Measurements from ENCODE around the gene ERC1.
"Not testable (repeated sequence)": the region's sequence is repeated elsewhere in the genome, so short reads cannot be mapped to it uniquely, and the experiment has no call there.

ERC1 gene

DNA sequence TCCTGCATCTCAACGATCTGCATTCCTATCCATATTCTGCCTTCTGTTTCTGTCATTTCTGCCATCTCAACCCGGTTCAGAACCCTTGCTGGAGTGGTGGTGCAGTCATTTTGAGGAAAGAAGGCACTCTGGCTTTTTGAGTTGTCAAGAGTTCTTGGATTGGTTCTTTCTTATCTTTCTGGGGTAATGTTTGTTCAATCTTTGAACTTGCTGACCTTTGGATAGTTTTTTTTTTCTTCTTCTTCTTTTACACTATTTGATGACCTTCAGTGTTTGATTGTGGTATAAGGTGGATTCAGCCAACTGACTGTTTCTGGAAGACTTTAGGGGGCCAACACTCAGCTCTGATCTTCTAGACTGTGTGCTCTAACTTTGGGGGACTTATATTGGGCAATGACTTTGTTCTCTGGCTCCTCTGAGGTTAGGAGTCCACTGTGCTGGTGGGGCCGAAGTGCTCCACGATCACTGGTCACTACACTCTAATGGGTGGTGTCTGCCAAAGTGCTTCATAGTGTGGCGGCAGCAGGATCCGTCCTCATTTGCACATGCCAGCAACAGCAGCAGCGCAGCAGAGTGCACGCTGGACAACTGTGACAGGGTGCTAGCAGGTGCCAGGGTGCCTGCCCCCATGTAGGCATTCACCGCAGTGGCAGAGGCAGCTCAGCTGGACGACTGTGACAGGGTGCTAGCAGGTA lies 347.6 kb downstream of the ERC1 start:
- Mint-ChIP-seq H3K27ac (no peak overlapping the region), H3K27me3 (no peaks in the 10 kb centered on the region), H3K4me3 (no peak overlapping the region), H3K9me3 (peaks cover 19% of the 10 kb centered on the region), H3K36me3 (ENCODE audit: low read depth) (peaks cover 38% of the 10 kb centered on the region), H3K4me1 (ENCODE audit: low read depth) (peaks cover 21% of the 10 kb centered on the region)
- intact Hi-C loops (cut with micrococcal nuclease): no loop called here

DNA sequence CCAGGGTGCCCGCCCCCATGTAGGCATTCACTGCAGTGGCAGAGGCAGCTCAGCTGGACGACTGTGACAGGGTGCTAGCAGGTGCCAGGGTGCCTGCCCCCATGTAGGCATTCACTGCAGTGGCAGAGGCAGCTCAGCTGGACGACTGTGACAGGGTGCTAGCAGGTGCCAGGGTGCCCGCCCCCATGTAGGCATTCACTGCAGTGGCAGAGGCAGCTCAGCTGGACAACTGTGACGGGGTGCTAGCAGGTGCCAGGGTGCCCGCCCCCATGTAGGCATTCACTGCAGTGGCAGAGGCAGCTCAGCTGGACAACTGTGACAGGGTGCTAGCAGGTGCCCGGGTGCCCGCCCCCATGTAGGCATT lies 348.1 kb downstream of the ERC1 start:
- Mint-ChIP-seq H3K4me1 (ENCODE audit: low read depth) (peaks cover 21% of the 10 kb centered on the region), H3K9me3 (peaks cover 18% of the 10 kb centered on the region), H3K36me3 (ENCODE audit: low read depth) (peaks cover 33% of the 10 kb centered on the region)
- H3K4me3 Mint-ChIP-seq; H3K27ac Mint-ChIP-seq; H3K27me3 Mint-ChIP-seq; intact Hi-C loops (cut with micrococcal nuclease): not testable (repeated sequence)

DNA sequence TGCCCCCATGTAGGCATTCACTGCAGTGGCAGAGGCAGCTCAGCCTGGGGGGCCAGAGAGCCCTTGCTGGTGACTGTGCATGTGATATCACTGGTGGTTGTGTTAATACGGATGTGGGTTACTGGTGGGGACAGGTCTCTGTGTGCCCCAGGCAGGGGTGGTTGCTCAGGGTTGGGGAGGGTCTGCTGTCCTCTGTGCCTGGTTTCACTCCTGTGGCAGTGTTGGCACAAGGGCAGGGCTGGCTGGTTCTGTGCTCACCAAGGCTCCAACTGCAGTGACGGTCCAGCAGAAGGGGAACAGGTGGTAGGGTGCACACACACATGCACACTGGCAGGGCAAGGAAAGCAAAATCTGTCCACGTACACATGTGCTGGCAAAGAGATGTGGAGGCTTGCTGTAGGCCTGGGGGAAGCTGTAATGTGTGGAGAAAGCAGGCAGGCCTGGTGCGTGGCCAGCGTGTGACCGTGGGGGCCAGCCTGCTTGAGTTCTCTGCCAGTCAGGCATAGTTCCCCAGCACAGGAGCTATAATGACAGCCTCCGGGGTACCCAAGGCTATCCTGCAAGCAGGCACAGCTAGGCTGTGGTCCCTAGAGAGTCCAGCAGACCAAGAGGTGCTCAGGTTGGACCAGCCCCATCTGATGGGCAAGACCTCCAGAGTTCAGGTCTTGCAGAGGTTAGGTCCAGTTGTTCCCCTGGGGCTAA lies 348.7 kb downstream of the ERC1 start:
- Mint-ChIP-seq H3K36me3 (ENCODE audit: low read depth) (peaks cover 27% of the 10 kb centered on the region), H3K27me3 (no peaks in the 10 kb centered on the region), H3K9me3 (peaks cover 12% of the 10 kb centered on the region), H3K27ac (peak overlapping the region; percentile 53), H3K4me1 (ENCODE audit: low read depth) (peaks cover 21% of the 10 kb centered on the region), H3K4me3 (no peak overlapping the region)
- intact Hi-C loops (cut with micrococcal nuclease): loop anchor here (10.0 kb wide), 1 partner anchor 45 kb away; no protein-coding TSS in a partner anchor

DNA sequence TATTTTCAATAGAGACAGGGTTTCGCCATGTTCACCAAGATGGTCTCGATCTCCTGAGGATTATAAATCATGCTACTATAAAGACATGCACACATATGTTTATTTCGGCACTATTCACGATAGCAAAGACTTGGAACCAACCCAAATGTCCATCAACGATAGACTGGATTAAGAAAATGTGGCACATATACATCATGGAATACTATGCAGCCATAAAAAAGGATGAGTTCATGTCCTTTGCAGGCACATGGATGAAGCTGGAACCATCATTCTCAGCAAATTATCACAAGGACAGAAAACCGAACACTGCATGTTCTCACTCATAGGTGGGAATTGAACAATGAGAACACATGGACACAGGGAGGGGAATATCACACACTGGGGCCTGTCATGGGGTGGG lies 350.2 kb downstream of the ERC1 start:
- H3K9me3 Mint-ChIP-seq, H3K27me3 Mint-ChIP-seq, H3K4me3 Mint-ChIP-seq, H3K27ac Mint-ChIP-seq: not testable (repeated sequence)
- Mint-ChIP-seq H3K36me3 (ENCODE audit: low read depth) (peaks cover 12% of the 10 kb centered on the region), H3K4me1 (ENCODE audit: low read depth) (peaks cover 13% of the 10 kb centered on the region)
- intact Hi-C loops (cut with micrococcal nuclease): loop anchor here (10.0 kb wide), 1 partner anchor 46 kb away; no protein-coding TSS in a partner anchor

DNA sequence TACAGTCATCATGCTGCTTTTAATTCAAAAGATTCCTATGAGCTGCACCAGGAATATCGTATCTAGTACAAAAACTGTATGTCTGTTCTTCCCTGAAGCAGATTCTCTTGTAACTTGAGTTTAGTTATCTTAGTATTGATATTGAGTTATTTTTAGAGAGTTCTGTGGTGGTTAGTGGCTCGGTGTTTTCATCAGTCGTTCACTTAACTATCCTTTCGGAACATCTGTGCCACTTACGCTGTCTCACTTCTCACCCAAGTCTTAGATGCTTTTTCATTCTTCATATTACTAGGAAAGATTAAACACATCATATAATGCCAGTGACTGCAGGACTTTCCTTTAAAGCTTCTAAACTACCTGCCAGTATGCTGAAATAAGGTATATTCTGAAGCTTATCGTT lies 352.4 kb downstream of the ERC1 start:
- Mint-ChIP-seq H3K27ac (no peak overlapping the region), H3K9me3 (no peaks in the 10 kb centered on the region), H3K4me3 (no peak overlapping the region), H3K4me1 (ENCODE audit: low read depth) (peaks cover 4% of the 10 kb centered on the region), H3K36me3 (ENCODE audit: low read depth) (peaks cover 10% of the 10 kb centered on the region), H3K27me3 (no peaks in the 10 kb centered on the region)
- intact Hi-C loops (cut with micrococcal nuclease): loop anchor here (10.0 kb wide), 1 partner anchor 49 kb away; no protein-coding TSS in a partner anchor

DNA sequence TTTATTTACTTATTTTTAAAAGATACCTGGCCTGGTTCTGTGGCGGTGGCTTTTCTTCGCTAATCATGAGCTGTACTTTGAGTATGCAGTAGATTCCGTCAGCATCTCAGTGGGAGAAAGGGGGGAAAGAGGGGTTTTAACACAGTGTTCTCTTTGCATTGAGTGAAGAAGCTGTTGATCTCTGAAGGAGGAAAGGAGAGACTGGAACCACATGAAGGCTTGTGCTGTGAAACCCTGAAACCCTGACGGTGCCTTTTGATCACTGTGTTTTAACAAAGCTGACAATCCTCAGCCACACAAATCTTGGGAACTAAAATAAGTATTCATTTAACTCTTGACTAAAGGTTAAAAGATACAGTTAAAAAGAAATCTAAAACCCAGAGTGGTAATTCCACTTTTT lies 353.2 kb downstream of the ERC1 start:
- H3K27me3 Mint-ChIP-seq: no peaks in the 10 kb centered on the region
- intact Hi-C loops (cut with micrococcal nuclease): loop anchor here (10.0 kb wide), 1 partner anchor 49 kb away; no protein-coding TSS in a partner anchor
- H3K9me3 Mint-ChIP-seq: no peaks in the 10 kb centered on the region
- H3K27ac Mint-ChIP-seq: no peak overlapping the region
- no peak overlapping the region for H3K4me3 Mint-ChIP-seq
- peaks cover 17% of the 10 kb centered on the region for H3K36me3 Mint-ChIP-seq (ENCODE audit: low read depth)
- peaks cover 6% of the 10 kb centered on the region for H3K4me1 Mint-ChIP-seq (ENCODE audit: low read depth)

DNA sequence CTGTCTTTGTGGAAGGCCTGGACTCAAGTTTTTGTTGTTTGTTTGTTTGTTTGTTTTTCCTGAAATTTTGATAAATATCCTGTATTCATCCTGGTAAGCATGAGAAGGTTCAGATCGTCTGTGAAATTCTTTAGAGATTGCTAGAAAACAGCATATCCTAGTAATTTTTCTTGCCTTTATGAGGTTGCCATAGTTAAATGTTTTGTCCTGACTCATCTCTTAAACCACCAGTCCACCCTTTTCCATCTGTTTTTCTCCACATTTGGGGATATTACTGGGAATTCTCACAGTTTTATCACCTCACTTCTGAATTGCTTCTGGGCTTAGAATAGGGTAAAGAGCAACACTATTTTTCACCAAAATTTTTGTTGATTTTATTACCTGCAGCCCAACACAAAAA lies 355.1 kb downstream of the ERC1 start:
- Mint-ChIP-seq H3K27ac (no peak overlapping the region), H3K9me3 (no peaks in the 10 kb centered on the region), H3K4me1 (ENCODE audit: low read depth) (peaks cover 6% of the 10 kb centered on the region), H3K36me3 (ENCODE audit: low read depth) (peaks cover 11% of the 10 kb centered on the region), H3K27me3 (no peaks in the 10 kb centered on the region), H3K4me3 (no peak overlapping the region)
- intact Hi-C loops (cut with micrococcal nuclease): loop anchor here (10.0 kb wide), 1 partner anchor 51 kb away; no protein-coding TSS in a partner anchor

DNA sequence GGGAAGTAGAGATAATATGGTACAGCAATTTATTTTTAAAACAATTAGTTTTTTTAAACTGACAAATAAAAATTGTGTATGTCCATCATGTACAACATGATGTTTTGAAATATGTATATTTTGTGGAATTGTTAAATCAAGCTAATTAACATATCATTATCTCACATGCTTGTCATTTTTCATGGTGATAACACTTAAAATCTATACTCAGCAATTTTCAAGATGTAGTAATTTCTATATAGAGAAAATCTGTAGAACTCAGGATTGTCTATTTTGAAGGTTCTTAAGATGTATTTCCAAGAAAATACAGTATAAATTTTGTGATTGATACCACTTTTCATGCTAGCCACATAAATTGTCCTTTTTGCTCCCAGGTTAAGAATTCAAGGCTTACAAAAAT lies 356.3 kb downstream of the ERC1 start:
- no peaks in the 10 kb centered on the region for H3K9me3 Mint-ChIP-seq
- peaks cover 6% of the 10 kb centered on the region for H3K4me1 Mint-ChIP-seq (ENCODE audit: low read depth)
- intact Hi-C loops (cut with micrococcal nuclease): loop anchor here (10.0 kb wide), 1 partner anchor 52 kb away; no protein-coding TSS in a partner anchor
- H3K27me3 Mint-ChIP-seq: no peaks in the 10 kb centered on the region
- no peak overlapping the region for H3K27ac Mint-ChIP-seq
- no peak overlapping the region for H3K4me3 Mint-ChIP-seq
- H3K36me3 Mint-ChIP-seq (ENCODE audit: low read depth): peaks cover 7% of the 10 kb centered on the region

DNA sequence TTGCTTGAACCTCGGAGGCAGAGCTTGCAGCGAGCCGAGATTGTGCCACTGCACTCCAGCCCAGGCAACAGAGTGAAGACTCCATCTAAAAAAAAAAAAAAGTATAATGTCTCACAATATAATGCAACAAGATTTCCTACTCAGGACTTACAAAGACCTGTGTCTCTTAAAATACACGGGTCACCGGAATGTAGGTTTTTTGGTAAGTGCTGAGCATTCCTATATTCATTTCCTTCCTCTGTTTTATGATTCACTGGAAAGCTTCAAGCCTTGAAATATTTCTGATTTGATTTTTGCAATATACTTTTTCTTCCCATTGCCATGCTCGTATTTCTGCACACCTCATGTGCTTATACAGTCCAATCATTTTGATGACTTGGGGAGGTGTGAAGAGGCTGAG lies 357.6 kb downstream of the ERC1 start:
- no peak overlapping the region for H3K27ac Mint-ChIP-seq
- H3K9me3 Mint-ChIP-seq: no peaks in the 10 kb centered on the region
- peaks cover 6% of the 10 kb centered on the region for H3K4me1 Mint-ChIP-seq (ENCODE audit: low read depth)
- no peak overlapping the region for H3K4me3 Mint-ChIP-seq
- H3K27me3 Mint-ChIP-seq: no peaks in the 10 kb centered on the region
- intact Hi-C loops (cut with micrococcal nuclease): loop anchor here (10.0 kb wide), 1 partner anchor 54 kb away; no protein-coding TSS in a partner anchor
- peaks cover 7% of the 10 kb centered on the region for H3K36me3 Mint-ChIP-seq (ENCODE audit: low read depth)

DNA sequence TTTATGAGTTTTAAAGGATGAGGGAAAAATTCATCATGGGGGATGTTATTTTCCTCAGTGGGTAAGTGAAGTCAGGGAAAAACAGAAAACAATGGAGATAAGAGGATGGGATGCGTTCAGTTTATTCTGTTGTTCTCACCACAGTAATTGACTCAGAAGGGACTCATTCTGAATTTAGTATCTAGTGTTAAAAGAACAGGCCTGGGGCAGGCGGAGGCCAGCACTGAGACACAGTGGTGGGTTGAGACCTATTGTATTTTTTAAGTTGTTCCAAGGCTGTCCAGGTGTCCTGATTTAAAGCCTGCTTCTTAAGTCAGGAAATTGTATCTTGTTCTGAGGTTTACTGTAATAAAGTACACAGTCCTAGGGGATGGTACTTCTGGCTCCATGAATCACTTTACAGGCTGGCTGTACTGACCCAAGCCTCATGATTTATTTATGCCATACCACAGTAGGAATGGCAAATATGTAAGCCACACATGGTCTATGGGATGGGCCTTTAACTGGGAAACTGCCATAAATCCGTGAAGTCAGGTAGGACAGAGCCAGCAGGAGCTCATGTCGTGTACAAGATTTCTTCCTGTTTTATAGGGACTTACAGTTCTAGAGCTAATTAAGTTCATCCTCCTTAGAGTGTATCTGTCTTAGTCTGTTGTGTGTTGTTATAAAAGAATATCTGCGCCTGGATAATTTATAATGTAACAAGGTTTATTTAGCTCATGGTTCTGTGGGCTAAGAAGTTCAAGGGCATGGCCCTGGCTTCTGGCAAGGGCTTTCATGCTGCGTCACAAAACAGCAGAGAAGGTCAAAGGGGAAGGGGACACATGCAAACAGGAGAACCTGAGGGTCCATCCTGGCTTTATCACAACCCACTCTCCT lies 359.3 kb downstream of the ERC1 start:
- Mint-ChIP-seq H3K4me3 (no peak overlapping the region), H3K27ac (no peak overlapping the region)
- intact Hi-C loops (cut with micrococcal nuclease): no loop called here

DNA sequence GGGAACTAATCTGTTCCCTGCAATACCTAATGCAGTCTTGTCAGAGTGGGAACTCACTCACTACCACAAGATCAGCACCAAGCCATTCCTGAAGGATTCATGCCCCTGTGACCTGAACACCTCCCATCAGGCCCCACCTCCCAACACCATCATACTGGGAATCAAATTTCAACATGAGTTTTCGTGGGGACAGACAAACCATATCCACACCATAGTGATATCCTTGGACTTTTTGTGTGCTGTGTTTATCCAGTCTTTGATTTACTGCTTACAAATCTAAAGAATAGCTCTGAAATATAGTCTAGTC lies 359.9 kb downstream of the ERC1 start:
- Mint-ChIP-seq H3K9me3 (no peaks in the 10 kb centered on the region), H3K27ac (no peak overlapping the region), H3K4me3 (no peak overlapping the region)

More for the DNA sequence above, 359.3 kb downstream of the ERC1 start:
- Mint-ChIP-seq H3K27me3 (no peaks in the 10 kb centered on the region), H3K4me1 (ENCODE audit: low read depth) (peaks cover 6% of the 10 kb centered on the region), H3K36me3 (ENCODE audit: low read depth) (peaks cover 7% of the 10 kb centered on the region), H3K9me3 (no peaks in the 10 kb centered on the region)

DNA sequence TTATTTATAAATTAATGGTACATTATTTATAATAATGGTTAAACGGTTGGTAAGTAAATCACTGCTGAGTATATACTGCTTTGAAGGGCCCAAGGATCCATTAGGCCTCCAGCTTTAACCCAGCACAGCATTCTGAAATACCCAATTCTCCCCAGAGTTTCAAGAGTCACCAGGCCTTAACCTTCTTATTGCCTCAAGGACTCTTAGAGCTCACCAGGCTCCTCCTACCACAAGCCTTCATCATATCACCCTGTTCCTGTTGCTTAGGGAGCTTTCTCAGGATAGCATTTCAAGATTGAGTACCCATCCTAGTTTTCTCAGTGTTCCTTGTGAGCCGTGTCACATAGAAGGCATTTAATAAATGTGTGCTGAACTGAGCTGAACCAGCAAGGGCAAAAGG lies 360.9 kb downstream of the ERC1 start:
- Mint-ChIP-seq H3K4me3 (no peak overlapping the region), H3K36me3 (ENCODE audit: low read depth) (peaks cover 7% of the 10 kb centered on the region), H3K4me1 (ENCODE audit: low read depth) (peaks cover 6% of the 10 kb centered on the region), H3K27ac (no peak overlapping the region), H3K9me3 (no peaks in the 10 kb centered on the region), H3K27me3 (no peaks in the 10 kb centered on the region)
- intact Hi-C loops (cut with micrococcal nuclease): no loop called here

More for the DNA sequence above, 359.9 kb downstream of the ERC1 start:
- Mint-ChIP-seq H3K27me3 (no peaks in the 10 kb centered on the region), H3K36me3 (ENCODE audit: low read depth) (peaks cover 7% of the 10 kb centered on the region), H3K4me1 (ENCODE audit: low read depth) (peaks cover 6% of the 10 kb centered on the region)
- intact Hi-C loops (cut with micrococcal nuclease): no loop called here

DNA sequence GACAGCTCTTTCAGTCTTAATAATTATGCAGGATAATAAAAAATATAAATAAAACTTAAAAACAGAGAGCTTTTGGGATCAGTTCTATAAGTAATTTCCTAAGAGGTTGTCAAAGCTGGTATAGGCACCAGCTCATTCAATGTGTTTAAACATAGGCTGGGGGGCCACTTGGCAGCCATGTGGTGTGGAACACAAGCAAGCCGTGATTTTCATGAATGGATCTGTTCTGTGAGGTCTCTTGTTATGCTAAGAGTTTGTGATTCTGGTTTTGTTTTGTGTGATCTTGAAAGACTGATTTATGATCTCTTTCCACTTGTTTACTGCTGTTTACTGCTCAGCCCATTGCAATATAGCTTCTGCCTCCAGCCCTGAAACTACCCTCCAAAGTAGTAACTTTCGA lies 362.4 kb downstream of the ERC1 start:
- Mint-ChIP-seq H3K4me3 (no peak overlapping the region), H3K27me3 (no peaks in the 10 kb centered on the region), H3K9me3 (no peaks in the 10 kb centered on the region), H3K36me3 (ENCODE audit: low read depth) (peaks cover 7% of the 10 kb centered on the region), H3K27ac (no peak overlapping the region), H3K4me1 (ENCODE audit: low read depth) (peaks cover 6% of the 10 kb centered on the region)
- intact Hi-C loops (cut with micrococcal nuclease): no loop called here

DNA sequence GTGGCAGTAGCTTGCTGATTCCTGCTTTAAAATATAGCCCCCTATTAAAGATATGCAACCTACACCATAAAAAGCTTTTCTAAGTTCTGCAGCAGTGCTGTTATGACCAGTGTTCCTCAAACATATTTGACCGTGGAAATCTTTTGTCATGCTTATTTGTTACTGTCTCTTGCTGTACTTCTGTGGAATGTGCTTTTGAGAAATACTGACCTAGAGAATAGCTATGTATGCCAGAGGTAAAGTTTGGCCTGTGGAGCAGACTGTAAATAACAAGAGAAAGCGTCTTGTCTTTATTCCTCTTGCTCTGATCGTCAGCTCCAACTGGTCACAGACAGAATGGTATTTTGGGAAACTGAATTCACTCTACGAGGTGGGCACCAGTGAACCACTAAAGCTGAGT lies 364.4 kb downstream of the ERC1 start:
- H3K9me3 Mint-ChIP-seq: no peaks in the 10 kb centered on the region
- H3K4me1 Mint-ChIP-seq (ENCODE audit: low read depth): no peaks in the 10 kb centered on the region
- no peaks in the 10 kb centered on the region for H3K27me3 Mint-ChIP-seq
- H3K4me3 Mint-ChIP-seq: no peak overlapping the region
- intact Hi-C loops (cut with micrococcal nuclease): no loop called here
- no peaks in the 10 kb centered on the region for H3K36me3 Mint-ChIP-seq (ENCODE audit: low read depth)
- no peak overlapping the region for H3K27ac Mint-ChIP-seq
